Stimulated activated CD4-positive, alpha-beta T cell treated with anti-CD3 and anti-CD28 coated beads, Interleukin-2, amount 100 ng/mL, for 48 hours (primary cell): ENCODE measurements around the gene BMP4.

Experiments
- DNase-seq, 2 donors: peaks; one replicate each; pipeline ENCODE4 v3.0.0-alpha.2; 2020

Gene BMP4

DNA sequence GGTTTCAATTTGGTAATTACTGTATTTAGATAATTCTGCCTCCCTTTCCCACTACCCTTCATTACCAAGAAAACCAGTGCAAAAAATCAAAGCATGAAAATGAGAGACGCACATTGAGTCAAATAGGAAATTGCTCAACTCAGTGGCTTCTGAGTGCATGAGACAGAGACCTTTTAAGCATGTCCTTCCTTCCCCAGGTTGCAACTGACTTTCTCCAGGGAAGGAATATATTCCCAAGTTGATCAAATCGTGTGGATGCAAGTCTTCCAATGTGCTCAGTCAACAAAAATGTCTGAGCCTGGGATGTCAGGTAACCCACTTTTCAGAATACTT lies 12.9 kb downstream of the BMP4 start:
- DNase-seq: no peak

DNA sequence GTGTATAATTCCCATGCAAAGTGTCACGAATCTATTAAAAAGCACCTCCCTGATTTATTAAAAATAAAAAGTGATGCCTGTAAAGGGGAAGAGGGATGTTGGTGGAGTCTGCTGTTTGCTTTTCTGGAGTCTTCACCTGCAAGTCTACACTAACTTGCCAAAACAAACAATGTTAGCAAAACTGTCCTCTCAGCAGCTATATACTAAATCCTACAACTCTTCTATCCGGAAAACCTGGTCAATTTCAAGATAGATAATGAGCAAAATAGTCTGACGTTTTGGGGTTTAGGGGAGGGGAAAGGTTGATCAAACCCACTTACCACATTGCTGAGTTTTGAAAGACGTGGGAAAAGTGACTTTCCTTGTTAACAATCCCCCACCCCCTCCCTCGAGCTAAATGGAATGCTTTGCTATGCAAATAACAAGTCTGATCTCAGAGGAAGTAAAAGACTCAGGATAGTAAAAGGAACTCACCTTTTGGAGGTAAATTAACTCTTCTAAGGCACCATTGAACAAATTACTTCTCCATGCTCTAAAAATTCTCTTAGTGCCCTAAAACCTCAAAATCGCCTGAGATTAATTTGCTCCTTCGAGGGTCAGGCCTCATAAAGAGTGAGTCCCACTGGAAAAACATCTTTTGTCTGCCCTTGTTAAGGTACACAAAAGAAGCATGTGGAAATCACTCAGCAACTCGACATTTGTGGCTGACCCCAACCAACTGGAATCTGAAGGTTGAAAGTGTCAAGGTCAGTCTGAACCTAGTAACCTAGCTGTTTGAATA lies 13.5 kb downstream of the BMP4 start:
- DNase-seq: no peak

GRCh38 chr14:53938136-53938837 lies 18.3 kb downstream of the BMP4 start:
- no peak for DNase-seq

- no peak for DNase-seq
Observed at GRCh38 chr14:53934778-53935414, 21.7 kb downstream of the BMP4 start.

- DNase-seq: no peak
Observed at GRCh38 chr14:53932966-53933365, 23.7 kb downstream of the BMP4 start.

DNA sequence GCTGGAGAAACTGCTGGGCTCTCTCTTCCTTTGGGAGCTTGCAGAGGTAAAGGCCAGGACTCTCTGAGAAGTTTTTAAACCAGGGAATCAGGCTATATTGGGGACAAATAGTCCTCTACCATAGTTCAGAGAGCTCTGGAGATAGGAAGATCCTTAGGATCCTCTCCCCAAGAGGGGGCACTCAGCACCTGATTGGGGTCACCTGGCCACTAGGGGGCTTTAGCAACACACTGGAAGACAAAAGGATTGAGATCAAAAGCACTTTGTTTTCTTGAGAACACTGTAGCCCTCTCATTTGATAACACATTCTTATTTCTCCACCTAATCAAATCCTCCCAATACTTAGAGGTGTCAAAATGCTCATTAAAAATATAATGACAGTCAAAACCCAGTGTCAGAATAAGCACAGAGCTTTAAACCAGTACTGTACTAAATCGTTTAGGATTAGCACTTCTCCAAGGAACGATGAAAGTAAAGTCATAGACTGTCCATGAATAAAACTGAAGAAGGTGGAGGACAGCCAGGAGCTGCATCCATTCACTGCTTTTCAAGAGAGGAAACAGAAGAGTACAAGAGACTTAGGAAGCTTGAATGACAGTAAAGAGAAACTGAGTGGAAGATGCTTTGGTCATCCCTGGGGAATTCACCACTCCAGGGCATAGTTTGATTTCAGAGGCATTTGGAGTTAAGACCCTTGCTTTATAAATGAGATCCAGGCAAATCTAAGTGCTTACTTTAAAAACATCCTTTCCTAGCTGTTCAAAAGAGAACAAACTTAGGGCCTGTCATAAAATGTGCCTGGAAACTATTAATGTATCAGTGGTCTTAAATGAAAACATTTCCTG lies 26.5 kb downstream of the BMP4 start:
- DNase-seq: no peak

DNA sequence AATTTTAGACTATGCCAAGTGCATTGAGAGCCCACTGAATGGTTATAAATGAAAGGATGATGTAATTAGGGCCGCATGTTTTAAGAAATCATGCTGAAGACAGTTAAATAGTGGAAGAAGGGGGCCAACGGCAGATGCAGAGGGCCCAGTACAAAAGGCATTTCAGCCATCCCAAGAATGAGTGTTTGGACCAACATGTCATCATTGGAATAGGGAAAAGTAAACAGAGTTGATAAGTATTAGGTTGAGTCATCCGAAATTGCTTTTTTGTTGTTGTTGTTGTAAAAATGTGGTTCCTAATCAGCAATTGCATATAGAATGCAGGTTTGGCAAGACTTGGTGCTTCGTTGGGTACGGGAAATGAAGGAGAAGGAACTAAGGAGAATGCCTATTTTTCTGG lies 29.5 kb downstream of the BMP4 start:
- DNase-seq: no peak

- no peak for DNase-seq
Observed at GRCh38 chr14:53925201-53925766, 31.3 kb downstream of the BMP4 start.

DNA sequence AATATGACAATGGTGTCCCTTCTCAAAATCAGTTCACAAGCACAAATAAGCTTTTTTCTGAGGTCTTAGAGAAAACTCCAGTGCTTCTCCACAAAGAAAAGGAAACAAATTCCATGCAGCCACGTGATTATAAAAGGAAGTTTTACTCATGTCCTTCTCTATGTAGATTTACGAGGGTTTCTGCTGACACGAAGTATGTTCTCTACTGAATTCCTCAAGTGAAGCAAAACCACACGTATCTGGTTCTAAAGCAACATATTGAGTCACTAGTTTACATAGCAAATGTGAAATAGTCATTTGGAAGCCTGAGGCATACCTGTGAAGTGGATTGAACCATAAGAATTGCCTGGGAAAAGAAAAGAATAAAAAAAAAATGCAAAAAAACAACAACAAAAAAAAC lies 31.9 kb downstream of the BMP4 start:
- DNase-seq: no peak

- DNase-seq: no peak
Observed at GRCh38 chr14:53921027-53921426, 35.6 kb downstream of the BMP4 start.

- no peak for DNase-seq
Observed at GRCh38 chr14:53916239-53916638, 40.4 kb downstream of the BMP4 start.

DNA sequence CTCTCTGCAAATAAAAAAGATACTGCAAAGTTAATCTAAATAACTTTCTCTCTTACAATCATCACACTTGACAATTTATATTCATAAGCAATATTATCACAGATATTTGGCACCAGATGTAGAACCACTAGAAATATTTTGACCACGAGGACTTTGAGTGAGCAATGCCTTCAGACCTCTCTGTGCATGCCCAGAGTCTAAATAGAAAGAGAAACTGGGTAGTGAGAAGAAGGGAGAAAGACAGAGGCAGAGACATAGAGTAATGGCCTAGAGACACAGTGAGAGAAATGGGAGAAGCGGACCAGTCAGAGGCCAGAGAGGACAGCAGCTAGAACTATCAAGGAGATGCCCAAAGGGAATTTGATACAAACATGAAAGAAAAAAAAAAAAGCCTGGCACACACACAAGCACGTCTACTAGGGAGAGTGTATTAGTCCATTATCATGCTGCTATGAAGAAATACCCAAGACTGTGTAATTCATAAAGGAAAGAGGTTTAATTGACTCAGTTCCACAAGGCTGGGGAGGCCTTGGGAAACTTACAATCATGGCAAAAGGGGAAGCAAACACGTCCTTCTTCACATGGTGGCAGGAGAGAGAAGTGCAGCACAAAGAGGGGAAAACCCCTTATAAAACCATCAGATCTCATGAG lies 41.1 kb downstream of the BMP4 start:
- no peak for DNase-seq

- no peak for DNase-seq
Observed at GRCh38 chr14:53912021-53912420, 44.6 kb downstream of the BMP4 start.

DNA sequence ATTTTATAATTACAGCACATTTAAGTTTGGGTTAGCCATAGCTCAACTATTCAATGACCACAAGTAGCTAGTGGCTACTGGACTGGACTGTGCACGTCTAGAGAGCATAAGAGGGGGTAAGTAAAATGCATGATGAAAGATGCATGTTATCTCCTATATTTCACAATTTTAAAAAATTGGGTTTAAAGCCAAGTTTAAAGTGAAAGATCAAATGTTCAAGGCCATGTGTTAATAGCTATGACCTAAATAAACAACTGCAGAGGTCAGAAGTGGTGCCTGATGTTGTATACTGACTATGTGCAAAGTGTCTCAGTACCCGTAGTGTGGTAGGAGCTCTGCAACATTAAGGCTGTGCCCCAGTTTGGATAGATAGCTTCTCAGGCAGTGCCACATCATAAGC lies 48.2 kb downstream of the BMP4 start:
- DNase-seq: no peak

DNA sequence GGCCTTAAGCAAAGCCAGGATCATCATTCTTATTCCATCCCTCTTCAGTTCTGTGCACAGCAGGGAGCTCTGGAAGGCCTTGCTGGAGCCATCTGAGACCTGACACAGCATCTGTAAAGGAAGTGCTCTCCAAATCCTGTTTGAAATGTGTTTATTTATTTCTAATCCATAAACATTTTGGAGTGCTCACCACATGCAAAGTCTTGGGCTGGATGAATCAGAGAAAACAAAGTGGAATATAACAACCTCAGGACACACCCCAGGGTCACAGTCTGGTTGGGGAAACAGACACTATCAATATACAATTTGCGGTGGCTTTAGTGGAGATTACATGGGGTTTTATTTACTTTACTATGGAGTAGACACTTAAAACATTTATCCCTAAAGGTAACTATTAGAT lies 54.3 kb downstream of the BMP4 start:
- DNase-seq: no peak

DNA sequence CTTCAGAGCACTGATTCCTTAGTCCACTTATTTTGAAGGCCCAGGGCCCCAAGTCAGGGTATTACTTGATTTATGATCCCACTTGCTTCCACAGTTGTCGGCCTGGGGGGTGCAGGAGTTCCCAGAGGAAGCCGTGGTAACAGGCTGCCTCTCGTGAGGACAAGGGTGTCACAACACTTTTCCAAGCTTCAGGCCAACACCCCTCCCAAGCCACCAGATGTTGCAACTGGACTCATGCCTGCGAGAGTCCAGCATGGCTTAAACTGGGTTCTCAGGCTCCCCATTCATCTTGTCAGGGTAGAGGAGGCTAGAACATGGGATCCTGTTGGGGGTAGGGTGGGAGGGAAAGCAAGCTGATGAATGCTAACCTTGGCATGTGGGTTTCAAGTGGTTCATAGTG lies 56.1 kb downstream of the BMP4 start:
- no peak for DNase-seq
